ENCODE measurements around the gene DHRS4L2. TPM values are rescaled to one million over a fixed set of nuclear protein-coding genes. Genes with fewer than 3 reads are reported as not detected.
"Not testable (repeated sequence)": the region's sequence is repeated elsewhere in the genome, so short reads cannot be mapped to it uniquely, and the experiment has no call there.

Gene DHRS4L2
- polyA plus RNA-seq, 3 donors: 22.1 to 46.6 (median 42.6) TPM

DNA sequence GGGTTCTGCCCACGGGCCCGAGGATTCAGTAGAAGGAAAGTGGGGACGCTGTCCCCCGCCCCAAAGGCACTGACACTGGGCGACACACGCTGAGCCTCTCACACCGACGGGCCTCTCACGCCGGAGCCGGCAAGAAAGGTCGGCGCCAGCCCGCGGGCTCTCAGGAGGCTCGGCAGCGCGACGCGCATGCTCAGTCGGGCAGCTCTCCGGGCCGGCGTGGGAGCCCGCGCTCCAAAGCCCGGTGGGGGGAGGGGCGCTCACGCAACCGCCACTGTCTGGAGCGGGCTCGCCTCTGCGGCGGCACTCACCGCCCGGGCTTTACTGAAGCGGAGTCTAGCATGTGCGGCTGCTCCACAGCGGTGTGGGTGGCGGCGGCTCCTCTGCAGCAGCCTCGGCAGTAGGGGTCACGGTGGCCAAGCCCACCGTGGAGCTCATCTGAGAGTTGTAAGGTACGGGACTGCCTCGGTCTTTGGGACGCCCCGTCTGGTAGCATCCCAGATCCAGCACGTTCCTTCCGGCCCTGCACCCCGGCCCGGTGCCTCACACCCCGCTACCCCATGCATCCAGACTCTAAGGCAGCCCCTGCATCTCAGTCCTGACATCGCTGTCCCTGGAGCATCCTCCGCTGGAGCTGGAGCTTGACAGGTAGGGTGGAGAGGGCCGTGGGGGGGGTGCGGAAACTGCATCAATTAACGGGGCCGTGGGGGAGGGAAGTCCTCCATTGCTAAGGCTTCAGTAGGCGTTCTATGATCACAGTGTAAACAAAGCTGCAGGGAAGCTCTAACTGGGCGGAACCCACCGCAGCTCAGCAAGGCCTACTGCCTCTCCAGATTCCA lies 18.3 kb downstream of the DHRS4L2 start:
- peak overlapping the region; percentile 75 to 89 for H3K4me3 Mint-ChIP-seq
- H3K9me3 ChIP-seq (replicated peaks in 1 of 2; ENCODE audit: control insufficient read depth in 1 of 2, insufficient read depth in 1 of 2, low read length in 2 of 2); H3K9me3 Mint-ChIP-seq; H3K79me2 ChIP-seq (ENCODE audit: insufficient read depth, low read length); H3K36me3 ChIP-seq (replicated peaks in 1 of 2; ENCODE audit: control insufficient read depth in 1 of 2, insufficient read depth in 2 of 2, low read length in 2 of 2); H3K27me3 ChIP-seq (ENCODE audit: control insufficient read depth in 2 of 2, insufficient read depth in 2 of 2, low read length in 2 of 2); H3K27me3 Mint-ChIP-seq (ENCODE audit: low read depth in 3 of 3); H4K20me1 ChIP-seq (ENCODE audit: insufficient read depth, low read length); intact Hi-C loops (cut with micrococcal nuclease): not testable (repeated sequence)
- peak overlapping the region in 6 of 7 donors; percentile 55 to 86 (median 67) for H3K27ac Mint-ChIP-seq
- peaks cover 12 to 13% of the 10 kb centered on the region in 2 donors for H3K36me3 Mint-ChIP-seq
- peak; percentile 10 to 42 (median 32) for DNase-seq
- H2AFZ ChIP-seq (ENCODE audit: insufficient read depth, low read depth, low read length, poor library complexity, severe bottlenecking): peak overlapping the region; percentile 67
- H3K4me1 Mint-ChIP-seq: peaks cover 44% of the 10 kb centered on the region
- WGBS (ENCODE audit: insufficient coverage): under 1% methylated on average over 30 of the region's 62 CpGs
- peak overlapping the region; percentile 42 to 67 for H3K27ac ChIP-seq (ENCODE audit: low read depth in 1 of 2, low read length in 2 of 2)
- H3K9ac ChIP-seq (ENCODE audit: insufficient read depth, low read length, poor library complexity, severe bottlenecking): peak overlapping the region; percentile 21
- peaks cover 12 to 22% of the 10 kb centered on the region in 2 donors for H3K4me1 ChIP-seq (ENCODE audit: control insufficient read depth in 1 of 2, insufficient read depth in 2 of 2, low read length in 2 of 2)
- H3K4me2 ChIP-seq (replicated peaks; ENCODE audit: extremely low read depth, low read length, poor library complexity, severe bottlenecking): peak overlapping the region; percentile 50
- peak overlapping the region; percentile 56 to 74 (median 72) for H3K4me3 ChIP-seq (replicated peaks in 1 of 3; ENCODE audit: low read depth in 2 of 3, low read length in 3 of 3)

DNA sequence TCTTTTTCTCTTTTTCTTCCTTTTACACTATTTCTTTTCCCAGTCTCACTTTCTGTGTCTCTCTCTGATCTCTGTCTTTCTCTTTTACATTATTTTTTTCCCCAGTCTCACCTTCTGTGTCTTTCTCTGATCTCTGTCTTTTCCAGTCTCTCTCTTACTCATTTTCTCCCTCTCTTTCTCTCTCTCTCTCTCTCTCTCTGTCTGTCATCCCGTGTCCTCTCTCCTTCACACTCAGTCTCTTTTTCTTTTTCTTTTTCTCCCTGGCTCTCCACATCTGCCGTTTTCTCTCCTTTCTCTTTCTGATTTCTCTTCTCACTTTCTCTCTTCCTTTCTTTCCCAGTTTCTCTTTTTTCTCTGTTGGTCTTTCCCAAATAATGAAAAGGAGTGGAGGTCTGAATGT lies 22.3 kb downstream of the DHRS4L2 start:
- WGBS (ENCODE audit: insufficient coverage): 75% methylated on average over 1 of the region's 2 CpGs
- peaks cover 35% of the 10 kb centered on the region for H3K4me1 Mint-ChIP-seq
- Histone ChIP-seq H3K4me1 (ENCODE audit: control insufficient read depth in 1 of 2, insufficient read depth in 2 of 2, low read length in 2 of 2) (peaks cover 10 to 24% of the 10 kb centered on the region in 2 donors), H3K27me3 (ENCODE audit: control insufficient read depth in 2 of 2, insufficient read depth in 2 of 2, low read length in 2 of 2) (no peaks in the 10 kb centered on the region), H3K79me2 (ENCODE audit: insufficient read depth, low read length) (peaks cover 11% of the 10 kb centered on the region), H3K4me3 (replicated peaks in 1 of 3; ENCODE audit: low read depth in 2 of 3, low read length in 3 of 3) (no peak overlapping the region), H3K9me3 (replicated peaks in 1 of 2; ENCODE audit: control insufficient read depth in 1 of 2, insufficient read depth in 1 of 2, low read length in 2 of 2) (no peaks in the 10 kb centered on the region), H3K27ac (ENCODE audit: low read depth in 1 of 2, low read length in 2 of 2) (no peak overlapping the region), H3K4me2 (replicated peaks; ENCODE audit: extremely low read depth, low read length, poor library complexity, severe bottlenecking) (no peak overlapping the region), H4K20me1 (ENCODE audit: insufficient read depth, low read length) (no peaks in the 10 kb centered on the region), H3K9ac (ENCODE audit: insufficient read depth, low read length, poor library complexity, severe bottlenecking) (no peak overlapping the region), H2AFZ (ENCODE audit: insufficient read depth, low read depth, low read length, poor library complexity, severe bottlenecking) (no peak overlapping the region), H3K36me3 (replicated peaks in 1 of 2; ENCODE audit: control insufficient read depth in 1 of 2, insufficient read depth in 2 of 2, low read length in 2 of 2) (peaks cover 0 to 5% of the 10 kb centered on the region in 2 donors)
- intact Hi-C loops (cut with micrococcal nuclease): loop anchor here in 1 of 2 donors (5.0 kb wide), 1 partner anchor 96 kb away; no protein-coding TSS in a partner anchor
- peak overlapping the region in 1 of 2 donors; percentile 8 for H3K4me3 Mint-ChIP-seq
- peak overlapping the region in 3 of 7 donors; percentile 1 to 16 (median 13) for H3K27ac Mint-ChIP-seq
- no peak for DNase-seq
- peaks cover 17 to 20% of the 10 kb centered on the region in 2 donors for H3K36me3 Mint-ChIP-seq
- TF ChIP-seq CTCF (IDR thresholded peaks at IDR 0.05): no peak
- H3K27me3 Mint-ChIP-seq (ENCODE audit: low read depth in 3 of 3): peaks cover 0 to 4% (median 0%) of the 10 kb centered on the region in 3 donors
- no peaks in the 10 kb centered on the region for H3K9me3 Mint-ChIP-seq

- Mint-ChIP-seq H3K4me1 (peaks cover 39% of the 10 kb centered on the region), H3K36me3 (peaks cover 17 to 20% of the 10 kb centered on the region in 2 donors)
- H3K27ac Mint-ChIP-seq; H3K27me3 Mint-ChIP-seq (ENCODE audit: low read depth in 3 of 3); H3K9me3 Mint-ChIP-seq; H2AFZ ChIP-seq (ENCODE audit: insufficient read depth, low read depth, low read length, poor library complexity, severe bottlenecking); DNase-seq; H3K4me2 ChIP-seq (replicated peaks; ENCODE audit: extremely low read depth, low read length, poor library complexity, severe bottlenecking); H4K20me1 ChIP-seq (ENCODE audit: insufficient read depth, low read length); H3K36me3 ChIP-seq (replicated peaks in 1 of 2; ENCODE audit: control insufficient read depth in 1 of 2, insufficient read depth in 2 of 2, low read length in 2 of 2); H3K9me3 ChIP-seq (replicated peaks in 1 of 2; ENCODE audit: control insufficient read depth in 1 of 2, insufficient read depth in 1 of 2, low read length in 2 of 2); H3K4me3 Mint-ChIP-seq; H3K4me3 ChIP-seq (replicated peaks in 1 of 3; ENCODE audit: low read depth in 2 of 3, low read length in 3 of 3); H3K27me3 ChIP-seq (ENCODE audit: control insufficient read depth in 2 of 2, insufficient read depth in 2 of 2, low read length in 2 of 2); H3K9ac ChIP-seq (ENCODE audit: insufficient read depth, low read length, poor library complexity, severe bottlenecking); H3K27ac ChIP-seq (ENCODE audit: low read depth in 1 of 2, low read length in 2 of 2): not testable (repeated sequence)
- peaks cover 9 to 21% of the 10 kb centered on the region in 2 donors for H3K4me1 ChIP-seq (ENCODE audit: control insufficient read depth in 1 of 2, insufficient read depth in 2 of 2, low read length in 2 of 2)
- intact Hi-C loops (cut with micrococcal nuclease): loop anchor here in 1 of 2 donors (5.0 kb wide), 1 partner anchor 95 kb away; no protein-coding TSS in a partner anchor
- 100% methylated on average over 2 of the region's 4 CpGs for WGBS (ENCODE audit: insufficient coverage)
- H3K79me2 ChIP-seq (ENCODE audit: insufficient read depth, low read length): peaks cover 11% of the 10 kb centered on the region
Measured at GRCh38 chr14:24012726-24013273, 24.1 kb downstream of the DHRS4L2 start.
